HG02943 (cell line): ENCODE data around the gene PTPN1.
"Not testable (repeated sequence)": the region's sequence is repeated elsewhere in the genome, so short reads cannot be mapped to it uniquely, and the experiment has no call there.

Source experiments
- ATAC-seq: cut with Tn5 transposase; IDR thresholded peaks from one replicate; pipeline ENCODE4 v1.9.1; 2021; ENCODE audit warnings: mild to moderate bottlenecking, low read depth, moderate library complexity; ENCODE audit not compliant: unreplicated experiment

Gene PTPN1

GRCh38 chr20:50526403-50526989 is 16.3 kb downstream of the PTPN1 start:
- ATAC-seq = no peak

- ATAC-seq = no peak
These were observed 17.0 kb downstream of the PTPN1 start for GRCh38 chr20:50527068-50527605.

- no peak for ATAC-seq
These were observed 17.9 kb downstream of the PTPN1 start for GRCh38 chr20:50528129-50528528.

GRCh38 chr20:50528804-50529351 is 18.7 kb downstream of the PTPN1 start:
- ATAC-seq = no peak

GRCh38 chr20:50532221-50532620 is 22.0 kb downstream of the PTPN1 start:
- no peak for ATAC-seq

GRCh38 chr20:50533061-50533460 is 22.9 kb downstream of the PTPN1 start:
- ATAC-seq = no peak

- ATAC-seq = no peak
These were observed 23.3 kb downstream of the PTPN1 start for GRCh38 chr20:50533464-50533863.

- ATAC-seq = no peak
These were observed 24.4 kb downstream of the PTPN1 start for GRCh38 chr20:50534567-50534966.

GRCh38 chr20:50535162-50535561 is 25.0 kb downstream of the PTPN1 start:
- no peak for ATAC-seq

- no peak for ATAC-seq
These were observed 26.1 kb downstream of the PTPN1 start for GRCh38 chr20:50536333-50536732.

GRCh38 chr20:50537546-50538201 is 27.5 kb downstream of the PTPN1 start:
- no peak for ATAC-seq

GRCh38 chr20:50538276-50538675 is 28.1 kb downstream of the PTPN1 start:
- no peak for ATAC-seq

- ATAC-seq = not testable (repeated sequence)
These were observed 29.6 kb downstream of the PTPN1 start for GRCh38 chr20:50539798-50540197.

- no peak for ATAC-seq
These were observed 30.7 kb downstream of the PTPN1 start for GRCh38 chr20:50540620-50541605.

- no peak for ATAC-seq
These were observed 31.4 kb downstream of the PTPN1 start for GRCh38 chr20:50541606-50542041.

- ATAC-seq = no peak
These were observed 33.1 kb downstream of the PTPN1 start for GRCh38 chr20:50543326-50543725.

GRCh38 chr20:50545126-50545525 is 34.9 kb downstream of the PTPN1 start:
- no peak for ATAC-seq

GRCh38 chr20:50546729-50547314 is 36.6 kb downstream of the PTPN1 start:
- no peak for ATAC-seq

GRCh38 chr20:50547964-50548363 is 37.8 kb downstream of the PTPN1 start:
- no peak for ATAC-seq

GRCh38 chr20:50548396-50548795 is 38.2 kb downstream of the PTPN1 start:
- no peak for ATAC-seq
